A673 (cell line): Measurements from ENCODE around the gene FRMD4A.

Experiments used
- CTCF ChIP-seq: fragments of 300-800, 200-600 bp; sonication (generic); conservative IDR thresholded peaks from 2 replicates; pipeline ENCODE4 v1.5.1; 2017; ENCODE audit warnings: low read depth, mild to moderate bottlenecking, antibody characterized with exemption, low read length, moderate library complexity, mixed read lengths
- EZH2 ChIP-seq: fragments of 200-600 bp; sonication (generic); IDR thresholded peaks from 2 replicates; pipeline ENCODE4 v1.6.1; 2017; ENCODE audit warnings: borderline replicate concordance, low read depth, mild to moderate bottlenecking, mixed read lengths, antibody characterized with exemption, low read length; ENCODE audit not compliant: poor library complexity, severe bottlenecking

GRCh38 chr10:13829790-13830189, 500.9 kb downstream of the FRMD4A start:
- TF ChIP-seq EZH2, result no peak
- TF ChIP-seq CTCF, result no peak
